Mesenchymal stem cell (in vitro differentiated cells and primary cell): ENCODE data around the gene UNC5C. TPM values are rescaled to one million over a fixed set of nuclear protein-coding genes. Genes with fewer than 3 reads are reported as not detected.

Source experiments
- DNase-seq: peaks from one replicate; pipeline ENCODE4 v3.0.0-alpha.2; 2013
- H2AFZ ChIP-seq: one replicate; pipeline ENCODE4 v1.6.1; 2013; ENCODE audit warnings: low read depth, mild to moderate bottlenecking, control low read depth, inconsistent platforms, low read length, moderate library complexity
- H2AK5ac ChIP-seq: 2 replicates; pipeline ENCODE4 v1.6.1; 2013; ENCODE audit warnings: low read length, moderate library complexity, mild to moderate bottlenecking, inconsistent platforms; ENCODE audit not compliant: severe bottlenecking
- H2BK120ac ChIP-seq: one replicate; pipeline ENCODE4 v1.6.1; 2013; ENCODE audit warnings: low read depth, mild to moderate bottlenecking, inconsistent platforms, low read length, moderate library complexity
- H2BK12ac ChIP-seq, 2 experiments: one replicate each; pipeline ENCODE4 v1.6.1; 2013; ENCODE audit warnings: inconsistent platforms in 2 of 2, low read length in 2 of 2, mild to moderate bottlenecking in 2 of 2, moderate library complexity in 2 of 2, control low read depth in 1 of 2
- H2BK15ac ChIP-seq: one replicate; pipeline ENCODE4 v1.6.1; 2013; ENCODE audit warnings: mild to moderate bottlenecking, low read depth, inconsistent platforms; ENCODE audit not compliant: poor library complexity, severe bottlenecking
- H2BK5ac ChIP-seq: 2 replicates; pipeline ENCODE4 v1.6.1; 2013; ENCODE audit warnings: low read depth, mild to moderate bottlenecking, low read length, control low read depth, inconsistent platforms; ENCODE audit not compliant: poor library complexity, severe bottlenecking
- H3K14ac ChIP-seq, 2 experiments: one replicate each; pipeline ENCODE4 v1.6.1; 2013; ENCODE audit warnings: inconsistent platforms in 2 of 2, low read length in 2 of 2, control low read depth in 1 of 2, mild to moderate bottlenecking in 1 of 2, moderate library complexity in 1 of 2
- H3K18ac ChIP-seq, 2 experiments: one replicate each; pipeline ENCODE4 v1.6.1; 2013; ENCODE audit warnings: inconsistent platforms in 2 of 2, low read length in 2 of 2, control low read depth in 1 of 2, low read depth in 1 of 2, mild to moderate bottlenecking in 1 of 2
- H3K23ac ChIP-seq, 2 experiments: one replicate each; pipeline ENCODE4 v1.6.1; 2013; ENCODE audit warnings: inconsistent platforms in 2 of 2, low read length in 2 of 2, mild to moderate bottlenecking in 2 of 2, moderate library complexity in 2 of 2, control low read depth in 1 of 2
- H3K27ac ChIP-seq: 2 replicates; pipeline ENCODE4 v1.5.1; 2013; ENCODE audit warnings: mild to moderate bottlenecking, moderate library complexity, low read length, control low read depth, inconsistent platforms; ENCODE audit not compliant: poor library complexity, severe bottlenecking
- H3K27me3 ChIP-seq, 2 experiments: 2 replicates each; pipeline versions ENCODE4 v1.6.1 to v1.7.0; 2013; ENCODE audit warnings: low read length in 2 of 2, mild to moderate bottlenecking in 2 of 2, moderate library complexity in 2 of 2, control low read depth in 1 of 2, inconsistent platforms in 1 of 2; ENCODE audit not compliant: control insufficient read depth in 1 of 2, insufficient read depth in 1 of 2
- H3K36me3 ChIP-seq, 2 experiments: 2 replicates each; pipeline versions ENCODE4 v1.6.1 to v1.7.0; 2013; ENCODE audit warnings: low read length in 2 of 2, control low read depth in 1 of 2, inconsistent platforms in 1 of 2, low read depth in 1 of 2, mild to moderate bottlenecking in 1 of 2; ENCODE audit not compliant: insufficient read depth in 2 of 2, control insufficient read depth in 1 of 2
- H3K4ac ChIP-seq, 2 experiments: one replicate each; pipeline ENCODE4 v1.6.1; 2013; ENCODE audit warnings: inconsistent platforms in 2 of 2, low read length in 2 of 2, mild to moderate bottlenecking in 2 of 2, moderate library complexity in 2 of 2, control low read depth in 1 of 2, low read depth in 1 of 2
- H3K4me1 ChIP-seq: 2 replicates; pipeline ENCODE4 v1.6.1; 2013; ENCODE audit warnings: low read depth, low read length, control low read depth; ENCODE audit not compliant: control insufficient read depth, insufficient read depth
- H3K4me2 ChIP-seq: 2 replicates; pipeline ENCODE4 v1.6.1; 2013; ENCODE audit warnings: low read length, mild to moderate bottlenecking, inconsistent platforms; ENCODE audit not compliant: poor library complexity, severe bottlenecking
- H3K4me3 ChIP-seq, 2 experiments: 2 replicates each; pipeline versions ENCODE4 v1.5.1 to v1.7.0; 2013; ENCODE audit warnings: low read length in 2 of 2, mild to moderate bottlenecking in 2 of 2, control low read depth in 1 of 2, low read depth in 1 of 2; ENCODE audit not compliant: insufficient read depth in 1 of 2
- H3K79me1 ChIP-seq: replicated peaks from 2 replicates; pipeline ENCODE4 v1.6.1; 2013; ENCODE audit warnings: mild to moderate bottlenecking, control low read depth, low read length, inconsistent platforms; ENCODE audit not compliant: poor library complexity, severe bottlenecking
- H3K9ac ChIP-seq: 2 replicates; pipeline ENCODE4 v1.7.0; 2013; ENCODE audit warnings: mild to moderate bottlenecking, low read length, moderate library complexity
- H3K9me3 ChIP-seq: 2 replicates; pipeline ENCODE4 v1.7.0; 2013; ENCODE audit warnings: mild to moderate bottlenecking, low read length; ENCODE audit not compliant: control insufficient read depth
- H4K8ac ChIP-seq: one replicate; pipeline ENCODE4 v1.6.1; 2013; ENCODE audit warnings: inconsistent platforms, mild to moderate bottlenecking, low read length, moderate library complexity
- H4K91ac ChIP-seq: one replicate; pipeline ENCODE4 v1.6.1; 2013; ENCODE audit warnings: mild to moderate bottlenecking, low read length, inconsistent platforms
- WGBS: methylation state at CpG from one replicate; pipeline ENCODE4 v1.1.7; 2013; ENCODE audit warnings: mixed read lengths; 5-methylcytosine and 5-hydroxymethylcytosine counted together
- polyA plus RNA-seq, 2 experiments: library from polyadenylated mRNA; stranded (reverse); fragments of 200-250 nt; gene quantifications; one replicate each; pipeline ENCODE4 v1.2.3, GENCODE V29; 2013

The UNC5C gene
- polyA plus RNA-seq (2013, experiment 1 of 2): 14.9 TPM
- polyA plus RNA-seq (2013, experiment 2 of 2): 14.1 TPM

GRCh38 chr4:95548738-95549245, at the start of gene UNC5C:
Gene UNC5C, minus strand, starts transcription at chr4:95548973.
- peak within 1 kb of the TSS; percentile 73 for H2BK15ac ChIP-seq
- peaks cover 8 to 74% of the 10 kb centered on the region in 2 experiments for H3K27me3 ChIP-seq
- peak; percentile 98 for DNase-seq
- H4K91ac ChIP-seq: peak within 1 kb of the TSS; percentile 90
- H2BK5ac ChIP-seq: no peak within 1 kb of the TSS
- peak within 1 kb of the TSS; percentile 90 to 96 for H2BK12ac ChIP-seq
- H3K23ac ChIP-seq: peak within 1 kb of the TSS in 1 of 2 experiments; percentile 99
- H3K9ac ChIP-seq: peak within 1 kb of the TSS; percentile 43
- peak within 1 kb of the TSS; percentile 44 to 99 for H3K14ac ChIP-seq
- H4K8ac ChIP-seq: peak within 1 kb of the TSS; percentile 85
- H3K4me3 ChIP-seq: peak within 1 kb of the TSS; percentile 67 to 81
- peak within 1 kb of the TSS; percentile 83 for H2AFZ ChIP-seq
- no peaks in the 10 kb centered on the region for H3K79me1 ChIP-seq
- H2AK5ac ChIP-seq: no peak within 1 kb of the TSS
- H3K9me3 ChIP-seq: no peaks in the 10 kb centered on the region
- no peaks in the 10 kb centered on the region for H3K36me3 ChIP-seq
- peak within 1 kb of the TSS; percentile 91 to 98 for H3K4ac ChIP-seq
- no peak within 1 kb of the TSS for H3K27ac ChIP-seq
- WGBS: 1% methylated on average over 27 of the region's 37 CpGs
- H2BK120ac ChIP-seq: peak within 1 kb of the TSS; percentile 71
- H3K18ac ChIP-seq: peak within 1 kb of the TSS; percentile 93 to 100
- peaks cover 16% of the 10 kb centered on the region for H3K4me1 ChIP-seq
- H3K4me2 ChIP-seq: peak within 1 kb of the TSS; percentile 100

- no peak overlapping the region for H2AK5ac ChIP-seq
- H3K4me3 ChIP-seq: no peak overlapping the region
- no peaks in the 10 kb centered on the region for H3K79me1 ChIP-seq
- H3K36me3 ChIP-seq: no peaks in the 10 kb centered on the region
- no peak overlapping the region for H2AFZ ChIP-seq
- H2BK12ac ChIP-seq: no peak overlapping the region
- H3K4me1 ChIP-seq: no peaks in the 10 kb centered on the region
- no peak overlapping the region for H3K14ac ChIP-seq
- DNase-seq: no peak
- no peak overlapping the region for H2BK5ac ChIP-seq
- H3K27ac ChIP-seq: no peak overlapping the region
- no peak overlapping the region for H3K18ac ChIP-seq
- H3K27me3 ChIP-seq: no peaks in the 10 kb centered on the region
- H3K9me3 ChIP-seq: no peaks in the 10 kb centered on the region
- H3K4me2 ChIP-seq: no peak overlapping the region
- no peak overlapping the region for H3K23ac ChIP-seq
- 100% methylated on average over 1 of the region's 7 CpGs for WGBS
- H4K91ac ChIP-seq: no peak overlapping the region
- no peak overlapping the region for H2BK120ac ChIP-seq
- no peak overlapping the region for H2BK15ac ChIP-seq
- H4K8ac ChIP-seq: no peak overlapping the region
- no peak overlapping the region for H3K4ac ChIP-seq
- H3K9ac ChIP-seq: no peak overlapping the region
These were observed 47.9 kb upstream of the UNC5C start for GRCh38 chr4:95596676-95597075.

GRCh38 chr4:95594629-95595028, 45.9 kb upstream of the UNC5C start:
- Histone ChIP-seq H3K9me3 (no peaks in the 10 kb centered on the region), H2BK12ac (no peak overlapping the region)
- no CpG with 5 or more reads among the region's 1 CpG for WGBS

GRCh38 chr4:95594013-95594412, 45.2 kb upstream of the UNC5C start:
- Histone ChIP-seq H2BK5ac (no peak overlapping the region), H3K23ac (no peak overlapping the region), H3K18ac (no peak overlapping the region), H3K4me2 (no peak overlapping the region), H3K9me3 (no peaks in the 10 kb centered on the region), H3K14ac (no peak overlapping the region), H2AK5ac (no peak overlapping the region), H2BK120ac (no peak overlapping the region), H3K4me1 (no peaks in the 10 kb centered on the region), H2BK15ac (no peak overlapping the region), H4K8ac (no peak overlapping the region), H3K4ac (no peak overlapping the region), H3K27me3 (no peaks in the 10 kb centered on the region), H3K4me3 (no peak overlapping the region), H3K79me1 (no peaks in the 10 kb centered on the region), H2BK12ac (no peak overlapping the region), H3K9ac (no peak overlapping the region), H3K36me3 (no peaks in the 10 kb centered on the region), H2AFZ (no peak overlapping the region), H3K27ac (no peak overlapping the region), H4K91ac (no peak overlapping the region)
- no CpG with 5 or more reads among the region's 1 CpG for WGBS
- no peak for DNase-seq

More at GRCh38 chr4:95594629-95595028, 45.9 kb upstream of the UNC5C start:
- Histone ChIP-seq H3K36me3 (no peaks in the 10 kb centered on the region), H3K27ac (no peak overlapping the region), H3K4me3 (no peak overlapping the region), H4K91ac (no peak overlapping the region), H2BK15ac (no peak overlapping the region), H3K4me2 (no peak overlapping the region), H3K14ac (no peak overlapping the region), H3K9ac (no peak overlapping the region), H2BK5ac (no peak overlapping the region), H2BK120ac (no peak overlapping the region), H3K27me3 (no peaks in the 10 kb centered on the region), H2AK5ac (no peak overlapping the region), H3K79me1 (no peaks in the 10 kb centered on the region), H3K4ac (no peak overlapping the region), H3K4me1 (no peaks in the 10 kb centered on the region), H4K8ac (no peak overlapping the region), H3K18ac (no peak overlapping the region), H3K23ac (no peak overlapping the region), H2AFZ (no peak overlapping the region)
- no peak for DNase-seq
